H9 (cell line): ENCODE data around the gene GALNT5. TPM values are rescaled to one million over a fixed set of nuclear protein-coding genes. Genes with fewer than 3 reads are reported as not detected.

Experiments
- DNase-seq: peaks from one replicate; pipeline ENCODE4 v3.0.0-alpha.2; 2017
- H2AFZ ChIP-seq: one replicate; pipeline ENCODE4 v1.6.1; 2013; ENCODE audit warnings: mild to moderate bottlenecking, low read length, control low read depth, moderate library complexity
- H2AK5ac ChIP-seq: 2 replicates; pipeline ENCODE4 v1.6.1; 2013; ENCODE audit warnings: low read length, control low read depth, mixed read lengths; ENCODE audit not compliant: insufficient read length
- H2BK120ac ChIP-seq: one replicate; pipeline ENCODE4 v1.6.1; 2013; ENCODE audit warnings: low read depth, mild to moderate bottlenecking, low read length, control low read depth, inconsistent platforms; ENCODE audit not compliant: poor library complexity, severe bottlenecking
- H2BK12ac ChIP-seq: 2 replicates; pipeline ENCODE4 v1.6.1; 2013; ENCODE audit warnings: low read length, control low read depth, mixed read lengths, low read depth; ENCODE audit not compliant: insufficient read length
- H2BK15ac ChIP-seq: 2 replicates; pipeline ENCODE4 v1.6.1; 2013; ENCODE audit warnings: low read depth, low read length, control low read depth
- H2BK20ac ChIP-seq: one replicate; pipeline ENCODE4 v1.6.1; 2013; ENCODE audit warnings: low read depth, mild to moderate bottlenecking, low read length, control low read depth, inconsistent platforms; ENCODE audit not compliant: poor library complexity, severe bottlenecking
- H2BK5ac ChIP-seq: 2 replicates; pipeline ENCODE4 v1.6.1; 2013; ENCODE audit warnings: low read length, control low read depth, mixed read lengths; ENCODE audit not compliant: insufficient read length
- H3K14ac ChIP-seq: 2 replicates; pipeline ENCODE4 v1.6.1; 2013; ENCODE audit warnings: low read length, control low read depth; ENCODE audit not compliant: insufficient read depth
- H3K18ac ChIP-seq: 2 replicates; pipeline ENCODE4 v1.6.1; 2013; ENCODE audit warnings: low read depth, mild to moderate bottlenecking, mixed read lengths, low read length, control low read depth; ENCODE audit not compliant: insufficient read length
- H3K23ac ChIP-seq: 2 replicates; pipeline ENCODE4 v1.6.1; 2013; ENCODE audit warnings: low read length, control low read depth, mixed read lengths, low read depth; ENCODE audit not compliant: insufficient read length
- H3K23me2 ChIP-seq: 2 replicates; pipeline ENCODE4 v1.6.1; 2013; ENCODE audit warnings: low read depth, mild to moderate bottlenecking, mixed read lengths, low read length, control low read depth; ENCODE audit not compliant: insufficient read length, poor library complexity, severe bottlenecking
- H3K27ac ChIP-seq: 2 replicates; pipeline ENCODE4 v1.5.1; 2013; ENCODE audit warnings: low read length, control low read depth, mixed read lengths, low read depth; ENCODE audit not compliant: insufficient read length
- H3K27me3 ChIP-seq: 2 replicates; pipeline ENCODE4 v1.6.1; 2013; ENCODE audit warnings: low read length, control low read depth, inconsistent platforms; ENCODE audit not compliant: insufficient read depth
- H3K4ac ChIP-seq: 2 replicates; pipeline ENCODE4 v1.6.1; 2013; ENCODE audit warnings: low read depth, mild to moderate bottlenecking, control low read depth, inconsistent platforms, low read length, moderate library complexity
- H3K4me1 ChIP-seq: 2 replicates; pipeline ENCODE4 v1.6.1; 2013; ENCODE audit warnings: low read length, control low read depth, inconsistent platforms; ENCODE audit not compliant: insufficient read depth
- H3K4me2 ChIP-seq: 2 replicates; pipeline ENCODE4 v1.6.1; 2013; ENCODE audit warnings: low read length, control low read depth, mixed read lengths; ENCODE audit not compliant: insufficient read length, insufficient read depth
- H3K56ac ChIP-seq: 2 replicates; pipeline ENCODE4 v1.6.1; 2013; ENCODE audit warnings: low read depth, mild to moderate bottlenecking, mixed read lengths, low read length, control low read depth; ENCODE audit not compliant: insufficient read length
- H3K79me1 ChIP-seq: 2 replicates; pipeline ENCODE4 v1.6.1; 2013; ENCODE audit warnings: low read depth, mild to moderate bottlenecking, moderate library complexity, low read length, control low read depth, inconsistent platforms; ENCODE audit not compliant: insufficient read depth, poor library complexity, severe bottlenecking
- H3K79me2 ChIP-seq: 2 replicates; pipeline ENCODE4 v1.6.1; 2013; ENCODE audit warnings: low read length, control low read depth, inconsistent platforms; ENCODE audit not compliant: insufficient read depth
- H3K9ac ChIP-seq: 2 replicates; pipeline ENCODE4 v1.6.1; 2013; ENCODE audit warnings: low read length, control low read depth, mixed read lengths; ENCODE audit not compliant: insufficient read length; ENCODE audit errors: extremely low read depth
- H3K9me3 ChIP-seq: one replicate; pipeline ENCODE4 v1.6.1; 2013; ENCODE audit warnings: low read depth, low read length, inconsistent platforms; ENCODE audit not compliant: control insufficient read depth
- H3T11ph ChIP-seq: one replicate; pipeline ENCODE4 v1.6.1; 2013; ENCODE audit warnings: mild to moderate bottlenecking, low read length, control low read depth, inconsistent platforms
- H4K20me1 ChIP-seq: one replicate; pipeline ENCODE4 v1.6.1; 2013; ENCODE audit not compliant: control insufficient read depth, insufficient read length, insufficient read depth
- H4K5ac ChIP-seq: 2 replicates; pipeline ENCODE4 v1.6.1; 2013; ENCODE audit warnings: low read depth, mild to moderate bottlenecking, mixed read lengths, low read length, control low read depth; ENCODE audit not compliant: insufficient read length
- H4K8ac ChIP-seq: replicated peaks from 2 replicates; pipeline ENCODE4 v1.6.1; 2013; ENCODE audit warnings: low read length, control low read depth, mixed read lengths, low read depth; ENCODE audit not compliant: insufficient read length
- H4K91ac ChIP-seq: 2 replicates; pipeline ENCODE4 v1.6.1; 2013; ENCODE audit warnings: low read depth, mild to moderate bottlenecking, moderate library complexity, mixed read lengths, low read length, control low read depth; ENCODE audit not compliant: insufficient read length
- H3K27ac Mint-ChIP-seq, 3 experiments: 2 replicates in 2 of 3; 3 replicates in 1 of 3; pipeline ENCODE4 v1.8.0; 2020 to 2021; ENCODE audit warnings: mixed read lengths in 3 of 3, mild to moderate bottlenecking in 1 of 3, moderate library complexity in 1 of 3
- H3K27me3 Mint-ChIP-seq: 2 replicates; pipeline ENCODE4 v1.8.0; 2021; ENCODE audit warnings: low read depth, mild to moderate bottlenecking, moderate library complexity, mixed read lengths
- H3K36me3 Mint-ChIP-seq, 3 experiments: 2 replicates in 2 of 3; 3 replicates in 1 of 3; pipeline ENCODE4 v1.8.0; 2020 to 2021; ENCODE audit warnings: low read depth in 3 of 3, mixed read lengths in 3 of 3; ENCODE audit not compliant: insufficient read depth in 1 of 3
- H3K4me1 Mint-ChIP-seq, 2 experiments: 2 replicates each; pipeline ENCODE4 v1.8.0; 2020; ENCODE audit warnings: mixed read lengths in 2 of 2
- H3K4me3 Mint-ChIP-seq, 2 experiments: 2 replicates in 1 of 2; 3 replicates in 1 of 2; pipeline ENCODE4 v1.8.0; 2020 to 2021; ENCODE audit warnings: mild to moderate bottlenecking in 2 of 2, mixed read lengths in 2 of 2, moderate library complexity in 1 of 2
- H3K9me3 Mint-ChIP-seq, 2 experiments: 2 replicates in 1 of 2; 3 replicates in 1 of 2; pipeline ENCODE4 v1.8.0; 2020; ENCODE audit warnings: mild to moderate bottlenecking in 2 of 2, mixed read lengths in 2 of 2, moderate library complexity in 1 of 2
- WGBS: extraction: QIAGEN DNeasy Blood & Tissue Kit; methylation state at CpG from one replicate; pipeline ENCODE4 v1.1.7; 2013; ENCODE audit warnings: missing lambda C conversion rate, low lambda C conversion rate, mixed read lengths; ENCODE audit not compliant: insufficient read length; ENCODE audit errors: extremely low coverage; 5-methylcytosine and 5-hydroxymethylcytosine counted together
- total RNA-seq: library from RNA; stranded (reverse); gene quantifications from 2 replicates; pipeline ENCODE4 v1.2.1, GENCODE V29; 2021
- TF ChIP-seq, protein P1 (sequence below): fragments of 200-600 bp; sonication (generic); conservative IDR thresholded peaks from 3 replicates; pipeline ENCODE4 v1.8.0; 2021; ENCODE audit warnings: antibody characterized with exemption, mild to moderate bottlenecking

The GALNT5 gene
- total RNA-seq, 1 experiment from 2014 or later, result 0.17 TPM

DNA sequence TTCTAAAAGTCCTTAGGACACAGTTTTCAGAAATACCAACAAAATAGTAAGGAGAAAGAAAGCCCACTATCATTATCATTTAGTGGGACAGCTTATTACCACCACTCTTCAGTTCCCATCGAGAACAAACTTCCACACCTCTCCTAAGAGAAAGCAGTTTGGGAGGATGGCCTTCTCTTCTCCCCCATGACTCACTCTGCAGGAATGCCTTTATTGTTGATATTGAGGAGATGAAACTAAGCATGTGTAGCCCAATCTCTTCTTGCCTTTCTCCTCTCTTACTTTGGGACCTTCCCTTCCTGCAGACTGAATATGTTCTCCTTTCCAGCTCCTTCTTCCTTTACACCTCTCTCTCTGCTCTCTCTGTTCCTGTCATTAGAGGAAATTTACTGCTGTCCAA, 98.1 kb downstream of the GALNT5 start:
- no peaks in the 10 kb centered on the region for H4K20me1 ChIP-seq

More for the DNA sequence above, 98.1 kb downstream of the GALNT5 start:
- Histone ChIP-seq H3K18ac (no peak overlapping the region), H2BK12ac (no peak overlapping the region), H2BK5ac (no peak overlapping the region), H3K27ac (no peak overlapping the region), H2AFZ (peak overlapping the region; percentile 62), H2BK15ac (no peak overlapping the region), H2AK5ac (peak overlapping the region; percentile 65), H3K4me1 (peaks cover 3% of the 10 kb centered on the region; the same call in 1 of the 2 replicates), H3T11ph (peak overlapping the region; percentile 17), H3K79me2 (no peaks in the 10 kb centered on the region), H3K4ac (no peak overlapping the region), H3K79me1 (no peaks in the 10 kb centered on the region), H4K91ac (no peak overlapping the region), H3K4me2 (no peak overlapping the region), H2BK20ac (no peak overlapping the region), H3K56ac (no peak overlapping the region), H3K23me2 (no peaks in the 10 kb centered on the region), H3K9me3 (no peaks in the 10 kb centered on the region), H3K27me3 (no peaks in the 10 kb centered on the region), H3K23ac (no peak overlapping the region), H3K9ac (no peak overlapping the region), H4K5ac (no peak overlapping the region), H2BK120ac (no peak overlapping the region), H4K8ac (no peak overlapping the region), H3K14ac (no peak overlapping the region)
- Mint-ChIP-seq H3K4me1 (peaks cover 5 to 8% of the 10 kb centered on the region in 2 experiments), H3K9me3 (peaks cover 0 to 2% of the 10 kb centered on the region in 2 experiments; a peak in 1 of 5 replicates), H3K4me3 (no peak overlapping the region), H3K27ac (no peak overlapping the region), H3K36me3 (no peaks in the 10 kb centered on the region; a peak in 1 of 7 replicates), H3K27me3 (no peaks in the 10 kb centered on the region)
- TF ChIP-seq, protein P1, sequence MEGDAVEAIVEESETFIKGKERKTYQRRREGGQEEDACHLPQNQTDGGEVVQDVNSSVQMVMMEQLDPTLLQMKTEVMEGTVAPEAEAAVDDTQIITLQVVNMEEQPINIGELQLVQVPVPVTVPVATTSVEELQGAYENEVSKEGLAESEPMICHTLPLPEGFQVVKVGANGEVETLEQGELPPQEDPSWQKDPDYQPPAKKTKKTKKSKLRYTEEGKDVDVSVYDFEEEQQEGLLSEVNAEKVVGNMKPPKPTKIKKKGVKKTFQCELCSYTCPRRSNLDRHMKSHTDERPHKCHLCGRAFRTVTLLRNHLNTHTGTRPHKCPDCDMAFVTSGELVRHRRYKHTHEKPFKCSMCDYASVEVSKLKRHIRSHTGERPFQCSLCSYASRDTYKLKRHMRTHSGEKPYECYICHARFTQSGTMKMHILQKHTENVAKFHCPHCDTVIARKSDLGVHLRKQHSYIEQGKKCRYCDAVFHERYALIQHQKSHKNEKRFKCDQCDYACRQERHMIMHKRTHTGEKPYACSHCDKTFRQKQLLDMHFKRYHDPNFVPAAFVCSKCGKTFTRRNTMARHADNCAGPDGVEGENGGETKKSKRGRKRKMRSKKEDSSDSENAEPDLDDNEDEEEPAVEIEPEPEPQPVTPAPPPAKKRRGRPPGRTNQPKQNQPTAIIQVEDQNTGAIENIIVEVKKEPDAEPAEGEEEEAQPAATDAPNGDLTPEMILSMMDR, result no peak
- no CpG with 5 or more reads among the region's 1 CpG for WGBS
- DNase-seq, result no peak
